Epithelial cell of proximal tubule (primary cell): ENCODE measurements around the gene SEMA4C. TPM values are rescaled to one million over a fixed set of nuclear protein-coding genes. Genes with fewer than 3 reads are reported as not detected.
"Not testable (repeated sequence)": the region's sequence is repeated elsewhere in the genome, so short reads cannot be mapped to it uniquely, and the experiment has no call there.

Source experiments
- DNase-seq: peaks from one replicate; pipeline ENCODE4 v3.0.0-alpha.2; 2011; ENCODE audit warnings: low read depth
- H3K4me3 ChIP-seq: 2 replicates; pipeline ENCODE4 v1.5.1; 2011; ENCODE audit warnings: low read depth, mild to moderate bottlenecking, low read length
- total RNA-seq: library from RNA; depleted of rRNA; stranded (reverse); fragments of >200 nt; gene quantifications from 2 replicates; pipeline ENCODE4 v1.2.3, GENCODE V29; 2015
- TF ChIP-seq, protein P1 (sequence below): conservative IDR thresholded peaks from 2 replicates; pipeline ENCODE4 v1.5.1; 2012; ENCODE audit warnings: low read depth, mild to moderate bottlenecking, low read length

SEMA4C gene
- total RNA-seq, 1 donor from 2014 or later, result 35.3 TPM

DNA sequence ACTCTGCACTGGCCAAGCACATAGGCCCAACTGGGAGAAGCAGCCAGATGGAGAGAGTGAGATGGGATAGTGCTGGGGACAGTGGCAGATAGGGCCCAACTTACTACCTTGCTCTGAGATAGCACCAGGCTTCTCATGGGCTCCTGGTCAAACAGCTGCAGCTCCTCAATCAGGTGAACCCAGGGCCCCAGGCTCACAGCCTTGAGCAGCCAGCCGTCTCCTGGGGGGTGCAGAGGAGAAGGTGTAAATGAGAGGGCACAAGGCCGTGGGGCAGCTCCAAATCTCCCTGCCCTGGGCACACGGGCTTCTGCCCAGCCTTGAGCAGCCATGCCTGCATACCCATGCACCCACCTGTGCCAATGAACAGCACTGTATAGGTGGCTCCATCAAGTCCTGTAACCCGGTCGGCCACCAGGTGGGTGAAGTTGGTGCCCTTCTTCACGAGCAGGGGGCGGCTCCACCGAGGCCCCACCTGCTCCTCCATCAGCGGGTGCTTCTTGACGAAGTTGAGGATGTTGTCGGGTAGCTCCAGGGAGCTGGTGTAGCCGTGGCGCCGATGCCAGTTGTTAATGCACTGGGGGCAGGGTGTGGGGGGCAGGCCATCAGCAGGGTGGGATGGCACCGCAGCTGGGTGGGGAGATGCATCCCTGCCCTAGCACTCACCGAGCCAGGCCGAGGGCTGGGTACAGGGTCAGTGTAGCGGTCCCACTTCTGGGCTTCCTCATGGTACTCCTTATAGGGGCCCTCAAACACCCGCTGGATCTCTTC lies 6.1 kb downstream of the SEMA4C start:
- no peak overlapping the region for H3K4me3 ChIP-seq
- DNase-seq, result no peak
- TF ChIP-seq, protein P1, sequence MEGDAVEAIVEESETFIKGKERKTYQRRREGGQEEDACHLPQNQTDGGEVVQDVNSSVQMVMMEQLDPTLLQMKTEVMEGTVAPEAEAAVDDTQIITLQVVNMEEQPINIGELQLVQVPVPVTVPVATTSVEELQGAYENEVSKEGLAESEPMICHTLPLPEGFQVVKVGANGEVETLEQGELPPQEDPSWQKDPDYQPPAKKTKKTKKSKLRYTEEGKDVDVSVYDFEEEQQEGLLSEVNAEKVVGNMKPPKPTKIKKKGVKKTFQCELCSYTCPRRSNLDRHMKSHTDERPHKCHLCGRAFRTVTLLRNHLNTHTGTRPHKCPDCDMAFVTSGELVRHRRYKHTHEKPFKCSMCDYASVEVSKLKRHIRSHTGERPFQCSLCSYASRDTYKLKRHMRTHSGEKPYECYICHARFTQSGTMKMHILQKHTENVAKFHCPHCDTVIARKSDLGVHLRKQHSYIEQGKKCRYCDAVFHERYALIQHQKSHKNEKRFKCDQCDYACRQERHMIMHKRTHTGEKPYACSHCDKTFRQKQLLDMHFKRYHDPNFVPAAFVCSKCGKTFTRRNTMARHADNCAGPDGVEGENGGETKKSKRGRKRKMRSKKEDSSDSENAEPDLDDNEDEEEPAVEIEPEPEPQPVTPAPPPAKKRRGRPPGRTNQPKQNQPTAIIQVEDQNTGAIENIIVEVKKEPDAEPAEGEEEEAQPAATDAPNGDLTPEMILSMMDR, result no peak

DNA sequence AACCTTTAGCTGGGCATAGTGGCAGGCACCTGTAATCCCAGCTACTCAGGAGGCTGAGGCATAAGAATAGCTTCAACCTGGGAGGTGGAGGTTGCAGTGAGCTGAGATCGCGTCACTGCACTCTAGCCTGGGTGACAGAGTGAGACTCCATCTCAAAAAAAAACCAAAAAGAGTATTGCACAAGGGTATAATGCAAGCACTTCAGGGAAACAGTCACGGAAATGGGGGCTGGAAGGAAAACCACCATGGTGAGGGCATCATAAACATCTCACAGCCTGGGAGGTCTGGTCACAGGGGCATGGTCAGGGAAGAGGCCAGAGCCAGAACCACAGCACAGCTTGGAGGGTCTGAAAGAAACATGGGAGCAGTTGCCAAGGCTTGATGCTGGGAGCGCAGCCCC lies 6.8 kb downstream of the SEMA4C start:
- DNase-seq, result not testable (repeated sequence)

DNA sequence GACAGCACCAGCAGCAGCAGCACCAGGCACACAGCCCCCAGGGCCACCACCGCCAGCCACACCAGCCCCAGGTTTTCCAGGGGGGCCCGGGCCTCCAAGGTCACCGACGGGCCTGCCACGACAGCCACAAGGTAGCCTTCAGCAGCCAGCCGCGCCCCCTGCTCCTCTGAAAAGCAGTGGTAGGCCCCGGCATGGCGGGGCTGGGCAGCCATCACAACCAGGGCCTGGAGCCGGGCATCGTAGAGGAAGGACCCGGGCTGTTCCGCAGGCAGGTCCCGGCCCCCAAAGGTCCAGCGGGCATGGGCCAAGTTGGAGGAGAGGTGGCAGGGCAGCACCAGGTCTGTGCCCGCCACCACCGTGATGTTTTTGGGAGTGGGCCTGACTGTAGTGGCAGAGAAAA lies 8.8 kb downstream of the SEMA4C start:
- TF ChIP-seq, protein P1, result no peak
- no peak for DNase-seq
- no peak overlapping the region for H3K4me3 ChIP-seq

More for the DNA sequence above, 6.8 kb downstream of the SEMA4C start:
- H3K4me3 ChIP-seq, result not testable (repeated sequence)

DNA sequence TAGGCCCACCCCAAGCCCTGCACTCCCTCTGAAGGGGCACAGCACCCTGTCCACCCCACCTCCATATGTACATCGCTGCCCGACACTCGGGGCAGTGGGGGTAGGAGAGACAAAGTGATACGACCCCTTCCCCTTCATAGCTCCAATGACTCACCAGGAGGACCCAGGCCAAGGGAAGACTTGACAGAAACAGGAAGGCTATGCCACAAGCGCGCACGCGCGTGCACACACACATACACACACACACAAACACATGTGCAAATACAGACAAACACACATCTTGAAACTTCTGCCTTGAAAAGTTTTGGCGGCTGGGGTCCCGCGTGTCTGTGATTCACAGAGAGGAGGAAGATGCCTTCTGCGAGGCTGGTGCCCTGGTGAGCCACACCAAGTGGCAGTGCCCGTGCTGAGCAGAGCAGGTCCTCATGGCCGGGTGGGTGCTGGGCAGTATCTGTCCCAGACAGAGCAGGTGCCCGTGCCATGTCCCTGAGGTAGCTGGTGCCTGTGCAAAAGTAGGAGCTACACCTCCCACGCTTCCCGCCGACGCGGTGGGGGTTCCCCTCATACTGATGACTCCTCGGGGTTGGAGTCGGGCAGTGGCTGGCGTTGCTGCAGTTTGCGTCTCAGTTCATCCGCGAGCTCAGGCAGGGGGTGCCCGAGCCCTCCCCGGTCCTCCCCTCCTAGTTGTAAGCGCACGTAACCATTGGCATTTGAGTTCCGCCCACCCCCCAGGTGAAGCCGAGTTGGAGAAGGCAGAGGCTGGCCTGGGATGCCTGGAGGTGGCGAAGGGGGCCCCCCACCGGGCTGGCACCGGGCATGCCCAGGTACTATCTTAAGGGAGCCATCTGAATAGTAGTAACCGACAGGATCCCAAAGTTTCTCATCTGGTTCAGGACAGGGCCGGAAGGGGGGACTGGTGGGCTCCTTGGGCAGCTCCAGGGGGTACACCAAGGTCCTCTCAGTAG lies 9.5 kb downstream of the SEMA4C start:
- no peak overlapping the region for H3K4me3 ChIP-seq

DNA sequence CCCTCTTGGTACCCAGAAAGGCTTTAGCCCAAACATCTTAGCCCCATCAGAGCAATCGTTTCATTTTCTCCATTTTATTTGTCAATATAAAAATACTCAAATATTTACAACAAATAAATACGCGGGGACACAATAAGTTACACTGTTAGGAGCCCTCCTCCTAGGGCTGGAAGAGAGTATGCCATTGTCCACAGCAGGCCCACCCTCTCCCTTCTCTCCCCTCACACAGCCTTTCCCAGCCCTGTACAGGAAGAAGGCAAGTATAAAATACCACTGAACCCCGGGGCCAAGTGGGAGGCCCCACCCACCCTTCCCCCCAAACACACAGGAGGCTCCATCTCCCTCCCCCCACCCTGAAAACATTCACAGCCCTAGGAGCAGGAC lies 10.2 kb downstream of the SEMA4C start:
- H3K4me3 ChIP-seq, result no peak overlapping the region
- DNase-seq, result no peak
- TF ChIP-seq, protein P1, result no peak

More for the DNA sequence above, 9.5 kb downstream of the SEMA4C start:
- TF ChIP-seq, protein P1, result no peak
- no peak for DNase-seq

DNA sequence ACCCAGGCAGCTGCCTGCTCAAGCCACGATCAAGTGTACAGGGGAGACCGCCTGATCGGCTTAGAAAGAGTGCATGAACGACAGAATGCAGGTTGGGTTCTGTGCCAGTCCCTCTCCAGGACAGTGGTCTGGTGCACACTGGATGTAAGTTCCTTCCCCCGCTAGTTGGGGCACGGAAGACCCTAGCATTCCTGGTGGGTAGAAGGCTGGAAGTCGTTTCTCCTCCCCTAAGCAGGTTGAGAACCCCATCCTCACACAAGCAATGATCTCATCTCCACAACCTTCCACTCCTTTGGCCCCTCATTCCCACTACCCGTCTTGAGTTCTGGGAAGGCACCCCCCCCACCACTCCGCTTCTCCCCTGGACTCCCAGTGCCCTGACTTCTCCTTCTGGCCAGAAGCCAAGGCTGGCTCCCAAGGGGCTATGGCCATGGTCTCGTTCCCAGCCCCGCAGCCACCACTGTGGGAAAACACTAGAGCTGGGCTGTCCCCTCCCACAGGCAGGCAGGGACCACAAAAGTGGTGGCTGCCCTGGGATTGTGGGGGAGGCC lies 10.7 kb downstream of the SEMA4C start:
- TF ChIP-seq, protein P1, result no peak
- no peak overlapping the region for H3K4me3 ChIP-seq
- no peak for DNase-seq
